GM23338 (cell line): ENCODE results near the gene ABCA7.

Source experiments
- POLR2AphosphoS5 ChIP-seq: IDR thresholded peaks from 2 replicates; pipeline ENCODE4 v1.6.1; 2016; ENCODE audit warnings: antibody characterized with exemption, low read depth
- ZNF331 ChIP-seq: fragments of 250-450 bp; sonication (Bioruptor Pico); IDR thresholded peaks from 2 replicates; pipeline ENCODE4 v1.5.0; 2020; ENCODE audit warnings: low read depth, mild to moderate bottlenecking, moderate library complexity
- TF ChIP-seq, protein P1 (sequence below), 2 experiments: fragments of 200-600 bp in 1 of 2; sonication (generic) in 1 of 2; conservative IDR thresholded peaks; 2 replicates each; pipeline versions ENCODE4 v1.5.1 to v1.6.1; 2016 to 2017; ENCODE audit warnings: antibody characterized with exemption in 2 of 2, low read depth in 2 of 2, mild to moderate bottlenecking in 2 of 2, moderate library complexity in 1 of 2

DNA sequence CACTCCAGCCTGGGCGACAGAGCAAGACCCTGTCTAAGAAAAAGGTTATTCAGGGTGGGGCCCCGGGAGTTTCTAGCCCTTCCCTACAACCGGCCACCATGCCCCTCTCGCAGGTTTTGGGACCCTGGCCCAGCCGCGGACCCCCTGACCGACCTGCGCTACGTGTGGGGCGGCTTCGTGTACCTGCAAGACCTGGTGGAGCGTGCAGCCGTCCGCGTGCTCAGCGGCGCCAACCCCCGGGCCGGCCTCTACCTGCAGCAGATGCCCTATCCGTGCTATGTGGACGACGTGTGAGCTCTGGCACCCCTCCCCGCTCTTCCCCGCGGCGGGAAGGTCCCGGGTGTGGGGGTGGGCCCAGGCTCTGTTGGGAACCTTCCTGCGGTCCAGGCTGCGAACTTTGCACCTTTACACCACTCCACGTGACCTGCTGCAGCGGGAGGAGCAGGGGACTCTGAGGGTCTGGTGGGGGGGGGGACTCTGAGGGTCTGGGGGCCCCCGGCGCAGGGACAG is 6.3 kb downstream of the ABCA7 start:
- TF ChIP-seq, protein P1, sequence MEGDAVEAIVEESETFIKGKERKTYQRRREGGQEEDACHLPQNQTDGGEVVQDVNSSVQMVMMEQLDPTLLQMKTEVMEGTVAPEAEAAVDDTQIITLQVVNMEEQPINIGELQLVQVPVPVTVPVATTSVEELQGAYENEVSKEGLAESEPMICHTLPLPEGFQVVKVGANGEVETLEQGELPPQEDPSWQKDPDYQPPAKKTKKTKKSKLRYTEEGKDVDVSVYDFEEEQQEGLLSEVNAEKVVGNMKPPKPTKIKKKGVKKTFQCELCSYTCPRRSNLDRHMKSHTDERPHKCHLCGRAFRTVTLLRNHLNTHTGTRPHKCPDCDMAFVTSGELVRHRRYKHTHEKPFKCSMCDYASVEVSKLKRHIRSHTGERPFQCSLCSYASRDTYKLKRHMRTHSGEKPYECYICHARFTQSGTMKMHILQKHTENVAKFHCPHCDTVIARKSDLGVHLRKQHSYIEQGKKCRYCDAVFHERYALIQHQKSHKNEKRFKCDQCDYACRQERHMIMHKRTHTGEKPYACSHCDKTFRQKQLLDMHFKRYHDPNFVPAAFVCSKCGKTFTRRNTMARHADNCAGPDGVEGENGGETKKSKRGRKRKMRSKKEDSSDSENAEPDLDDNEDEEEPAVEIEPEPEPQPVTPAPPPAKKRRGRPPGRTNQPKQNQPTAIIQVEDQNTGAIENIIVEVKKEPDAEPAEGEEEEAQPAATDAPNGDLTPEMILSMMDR (conservative IDR thresholded peaks at IDR 0.05; ENCODE audit: low read depth in 2 of 2) = peak in 1 of 2 experiments; percentile 26; a peak in 2 of 4 replicates
- TF ChIP-seq POLR2AphosphoS5 (no peak), ZNF331 (no peak)
